Stimulated activated CD4-positive, alpha-beta T cell treated with anti-CD3 and anti-CD28 coated beads, Interleukin-4, amount 100 ng/mL, for 4 hours (primary cell): Measurements from ENCODE around the gene EML1.

Experiments used
- DNase-seq, 2 experiments: peaks; one replicate each; pipeline ENCODE4 v3.0.0-alpha.2; 2020

EML1 gene

GRCh38 chr14:99793213-99794150 is at the start of gene EML1:
TSS of gene EML1 (plus strand) at chr14:99793413. CDS start at chr14:99793477, 64 bp downstream.
- DNase-seq = peak; percentile 71 to 79

GRCh38 chr14:99744199-99744872 is 48.9 kb upstream of the EML1 start:
- DNase-seq = no peak

- DNase-seq = no peak
Observed at GRCh38 chr14:99744873-99745224, 48.4 kb upstream of the EML1 start.

GRCh38 chr14:99745307-99745951 is 47.8 kb upstream of the EML1 start:
- DNase-seq = no peak

GRCh38 chr14:99747167-99747566 is 46.0 kb upstream of the EML1 start:
- DNase-seq = no peak

- no peak for DNase-seq
Observed at GRCh38 chr14:99747582-99748330, 45.5 kb upstream of the EML1 start.

GRCh38 chr14:99748529-99748928 is 44.7 kb upstream of the EML1 start:
- DNase-seq = no peak

- no peak for DNase-seq
Observed at GRCh38 chr14:99749142-99749541, 44.1 kb upstream of the EML1 start.

- DNase-seq = no peak
Observed at GRCh38 chr14:99749763-99750715, 43.2 kb upstream of the EML1 start.

GRCh38 chr14:99750746-99751450 is 42.3 kb upstream of the EML1 start:
- DNase-seq = no peak

GRCh38 chr14:99751539-99752485 is 41.4 kb upstream of the EML1 start:
- DNase-seq = no peak

- DNase-seq = no peak
Observed at GRCh38 chr14:99752486-99753121, 40.6 kb upstream of the EML1 start.

- DNase-seq = no peak
Observed at GRCh38 chr14:99753225-99754140, 39.7 kb upstream of the EML1 start.

- DNase-seq = no peak
Observed at GRCh38 chr14:99754141-99755067, 38.8 kb upstream of the EML1 start.

- no peak for DNase-seq
Observed at GRCh38 chr14:99755068-99755405, 38.2 kb upstream of the EML1 start.

- no peak for DNase-seq
Observed at GRCh38 chr14:99755629-99756603, 37.3 kb upstream of the EML1 start.
